ENCODE results near the gene SLC25A22. TPM values are rescaled to one million over a fixed set of nuclear protein-coding genes. Genes with fewer than 3 reads are reported as not detected.

Gene SLC25A22
- total and polyA plus RNA-seq, 9 of the 15 experiments (the other 6 are each of a cell fraction or from before 2014, with no cell fraction given): 0.41 to 55.4 (median 11.4) TPM

DNA sequence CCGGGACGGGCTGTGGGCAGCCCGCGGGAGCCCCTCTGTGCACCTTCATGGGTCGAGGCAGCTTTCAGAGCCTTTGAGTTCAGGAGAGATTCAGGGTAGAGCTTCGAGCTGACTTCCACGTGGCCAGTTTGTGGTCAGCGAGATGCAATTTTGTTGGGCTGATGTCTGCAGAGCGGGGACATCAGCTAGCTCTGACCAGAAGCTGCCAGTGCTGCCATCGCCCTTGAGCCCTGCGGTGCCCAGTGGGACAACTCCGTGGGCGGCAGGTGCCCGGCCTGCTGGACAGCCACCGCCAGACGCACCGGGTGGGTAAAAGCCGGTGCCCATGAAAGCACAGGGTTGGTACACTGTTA lies 50.1 kb downstream of the SLC25A22 start (continued):
- TF ChIP-seq, protein P1, sequence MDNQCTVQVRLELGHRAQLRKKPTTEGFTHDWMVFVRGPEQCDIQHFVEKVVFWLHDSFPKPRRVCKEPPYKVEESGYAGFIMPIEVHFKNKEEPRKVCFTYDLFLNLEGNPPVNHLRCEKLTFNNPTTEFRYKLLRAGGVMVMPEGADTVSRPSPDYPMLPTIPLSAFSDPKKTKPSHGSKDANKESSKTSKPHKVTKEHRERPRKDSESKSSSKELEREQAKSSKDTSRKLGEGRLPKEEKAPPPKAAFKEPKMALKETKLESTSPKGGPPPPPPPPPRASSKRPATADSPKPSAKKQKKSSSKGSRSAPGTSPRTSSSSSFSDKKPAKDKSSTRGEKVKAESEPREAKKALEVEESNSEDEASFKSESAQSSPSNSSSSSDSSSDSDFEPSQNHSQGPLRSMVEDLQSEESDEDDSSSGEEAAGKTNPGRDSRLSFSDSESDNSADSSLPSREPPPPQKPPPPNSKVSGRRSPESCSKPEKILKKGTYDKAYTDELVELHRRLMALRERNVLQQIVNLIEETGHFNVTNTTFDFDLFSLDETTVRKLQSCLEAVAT (IDR thresholded peaks at IDR 0.05): no peak; a peak in 1 of 4 replicates
- no peak for TF ChIP-seq ZNF561 (CRISPR knock-in tag; conservative IDR thresholded peaks at IDR 0.05)
- TF ChIP-seq POU5F1 (IDR thresholded peaks at IDR 0.05; ENCODE audit: borderline replicate concordance, low read depth, low read length, partially characterized antibody): no peak
- TF ChIP-seq SRSF9 (IDR thresholded peaks at IDR 0.05; ENCODE audit: borderline replicate concordance, low read depth, low read length): no peak
- no peak for TF ChIP-seq RBM34 (IDR thresholded peaks at IDR 0.05; ENCODE audit: borderline replicate concordance, insufficient read depth, low read length)
- no peak for TF ChIP-seq PTTG1 (tag; IDR thresholded peaks at IDR 0.05; ENCODE audit: low read depth)
- TF ChIP-seq SMARCB1 (IDR thresholded peaks at IDR 0.05; ENCODE audit: insufficient read length, low read depth): no peak
- no peak for TF ChIP-seq ZNF707 (CRISPR knock-in tag; conservative IDR thresholded peaks at IDR 0.05)
- TF ChIP-seq KHSRP (IDR thresholded peaks at IDR 0.05): no peak
- TF ChIP-seq SMARCC2 (IDR thresholded peaks at IDR 0.05; ENCODE audit: low read depth): no peak
- TF ChIP-seq, protein P2, sequence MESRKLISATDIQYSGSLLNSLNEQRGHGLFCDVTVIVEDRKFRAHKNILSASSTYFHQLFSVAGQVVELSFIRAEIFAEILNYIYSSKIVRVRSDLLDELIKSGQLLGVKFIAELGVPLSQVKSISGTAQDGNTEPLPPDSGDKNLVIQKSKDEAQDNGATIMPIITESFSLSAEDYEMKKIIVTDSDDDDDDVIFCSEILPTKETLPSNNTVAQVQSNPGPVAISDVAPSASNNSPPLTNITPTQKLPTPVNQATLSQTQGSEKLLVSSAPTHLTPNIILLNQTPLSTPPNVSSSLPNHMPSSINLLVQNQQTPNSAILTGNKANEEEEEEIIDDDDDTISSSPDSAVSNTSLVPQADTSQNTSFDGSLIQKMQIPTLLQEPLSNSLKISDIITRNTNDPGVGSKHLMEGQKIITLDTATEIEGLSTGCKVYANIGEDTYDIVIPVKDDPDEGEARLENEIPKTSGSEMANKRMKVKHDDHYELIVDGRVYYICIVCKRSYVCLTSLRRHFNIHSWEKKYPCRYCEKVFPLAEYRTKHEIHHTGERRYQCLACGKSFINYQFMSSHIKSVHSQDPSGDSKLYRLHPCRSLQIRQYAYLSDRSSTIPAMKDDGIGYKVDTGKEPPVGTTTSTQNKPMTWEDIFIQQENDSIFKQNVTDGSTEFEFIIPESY (CRISPR knock-in tag; IDR thresholded peaks at IDR 0.05): 0 out of 2 replicates have a peak, but pooled peaks have one; percentile 17
- TF ChIP-seq, protein P3, sequence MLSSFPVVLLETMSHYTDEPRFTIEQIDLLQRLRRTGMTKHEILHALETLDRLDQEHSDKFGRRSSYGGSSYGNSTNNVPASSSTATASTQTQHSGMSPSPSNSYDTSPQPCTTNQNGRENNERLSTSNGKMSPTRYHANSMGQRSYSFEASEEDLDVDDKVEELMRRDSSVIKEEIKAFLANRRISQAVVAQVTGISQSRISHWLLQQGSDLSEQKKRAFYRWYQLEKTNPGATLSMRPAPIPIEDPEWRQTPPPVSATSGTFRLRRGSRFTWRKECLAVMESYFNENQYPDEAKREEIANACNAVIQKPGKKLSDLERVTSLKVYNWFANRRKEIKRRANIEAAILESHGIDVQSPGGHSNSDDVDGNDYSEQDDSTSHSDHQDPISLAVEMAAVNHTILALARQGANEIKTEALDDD (IDR thresholded peaks at IDR 0.05): no peak
- no peak for TF ChIP-seq TCFL5 (CRISPR knock-in tag; conservative IDR thresholded peaks at IDR 0.05)
- TF ChIP-seq, protein P4, sequence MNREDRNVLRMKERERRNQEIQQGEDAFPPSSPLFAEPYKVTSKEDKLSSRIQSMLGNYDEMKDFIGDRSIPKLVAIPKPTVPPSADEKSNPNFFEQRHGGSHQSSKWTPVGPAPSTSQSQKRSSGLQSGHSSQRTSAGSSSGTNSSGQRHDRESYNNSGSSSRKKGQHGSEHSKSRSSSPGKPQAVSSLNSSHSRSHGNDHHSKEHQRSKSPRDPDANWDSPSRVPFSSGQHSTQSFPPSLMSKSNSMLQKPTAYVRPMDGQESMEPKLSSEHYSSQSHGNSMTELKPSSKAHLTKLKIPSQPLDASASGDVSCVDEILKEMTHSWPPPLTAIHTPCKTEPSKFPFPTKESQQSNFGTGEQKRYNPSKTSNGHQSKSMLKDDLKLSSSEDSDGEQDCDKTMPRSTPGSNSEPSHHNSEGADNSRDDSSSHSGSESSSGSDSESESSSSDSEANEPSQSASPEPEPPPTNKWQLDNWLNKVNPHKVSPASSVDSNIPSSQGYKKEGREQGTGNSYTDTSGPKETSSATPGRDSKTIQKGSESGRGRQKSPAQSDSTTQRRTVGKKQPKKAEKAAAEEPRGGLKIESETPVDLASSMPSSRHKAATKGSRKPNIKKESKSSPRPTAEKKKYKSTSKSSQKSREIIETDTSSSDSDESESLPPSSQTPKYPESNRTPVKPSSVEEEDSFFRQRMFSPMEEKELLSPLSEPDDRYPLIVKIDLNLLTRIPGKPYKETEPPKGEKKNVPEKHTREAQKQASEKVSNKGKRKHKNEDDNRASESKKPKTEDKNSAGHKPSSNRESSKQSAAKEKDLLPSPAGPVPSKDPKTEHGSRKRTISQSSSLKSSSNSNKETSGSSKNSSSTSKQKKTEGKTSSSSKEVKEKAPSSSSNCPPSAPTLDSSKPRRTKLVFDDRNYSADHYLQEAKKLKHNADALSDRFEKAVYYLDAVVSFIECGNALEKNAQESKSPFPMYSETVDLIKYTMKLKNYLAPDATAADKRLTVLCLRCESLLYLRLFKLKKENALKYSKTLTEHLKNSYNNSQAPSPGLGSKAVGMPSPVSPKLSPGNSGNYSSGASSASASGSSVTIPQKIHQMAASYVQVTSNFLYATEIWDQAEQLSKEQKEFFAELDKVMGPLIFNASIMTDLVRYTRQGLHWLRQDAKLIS (CRISPR knock-in tag; IDR thresholded peaks at IDR 0.05): peak; percentile 40
- TF ChIP-seq, protein P5, sequence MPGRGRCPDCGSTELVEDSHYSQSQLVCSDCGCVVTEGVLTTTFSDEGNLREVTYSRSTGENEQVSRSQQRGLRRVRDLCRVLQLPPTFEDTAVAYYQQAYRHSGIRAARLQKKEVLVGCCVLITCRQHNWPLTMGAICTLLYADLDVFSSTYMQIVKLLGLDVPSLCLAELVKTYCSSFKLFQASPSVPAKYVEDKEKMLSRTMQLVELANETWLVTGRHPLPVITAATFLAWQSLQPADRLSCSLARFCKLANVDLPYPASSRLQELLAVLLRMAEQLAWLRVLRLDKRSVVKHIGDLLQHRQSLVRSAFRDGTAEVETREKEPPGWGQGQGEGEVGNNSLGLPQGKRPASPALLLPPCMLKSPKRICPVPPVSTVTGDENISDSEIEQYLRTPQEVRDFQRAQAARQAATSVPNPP (IDR thresholded peaks at IDR 0.05; ENCODE audit: borderline replicate concordance, insufficient read depth, insufficient read length): no peak
- TF ChIP-seq ZNF140 (CRISPR knock-in tag; IDR thresholded peaks at IDR 0.05): no peak
- TF ChIP-seq STAT5A (IDR thresholded peaks at IDR 0.05; ENCODE audit: borderline replicate concordance, low read length): no peak
- TF ChIP-seq, protein P6, sequence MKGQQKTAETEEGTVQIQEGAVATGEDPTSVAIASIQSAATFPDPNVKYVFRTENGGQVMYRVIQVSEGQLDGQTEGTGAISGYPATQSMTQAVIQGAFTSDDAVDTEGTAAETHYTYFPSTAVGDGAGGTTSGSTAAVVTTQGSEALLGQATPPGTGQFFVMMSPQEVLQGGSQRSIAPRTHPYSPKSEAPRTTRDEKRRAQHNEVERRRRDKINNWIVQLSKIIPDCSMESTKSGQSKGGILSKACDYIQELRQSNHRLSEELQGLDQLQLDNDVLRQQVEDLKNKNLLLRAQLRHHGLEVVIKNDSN (CRISPR knock-in tag; IDR thresholded peaks at IDR 0.05): peak; percentile 49; the same call in 1 of the 2 replicates
- TF ChIP-seq CAMTA2 (CRISPR knock-in tag; conservative IDR thresholded peaks at IDR 0.05): no peak

All from K562 (cell line).